HG02973 (cell line): ENCODE measurements around the gene FAM107B.

ENCODE experiments used
- ATAC-seq: cut with Tn5 transposase; IDR thresholded peaks from one replicate; pipeline ENCODE4 v1.9.1; 2021; ENCODE audit warnings: moderate library complexity; ENCODE audit not compliant: unreplicated experiment

FAM107B gene

GRCh38 chr10:14519785-14520184 is 254.9 kb downstream of the FAM107B start:
- ATAC-seq, result no peak

- ATAC-seq, result no peak
These were observed 256.5 kb downstream of the FAM107B start for GRCh38 chr10:14518149-14518548.

- ATAC-seq, result no peak
These were observed 261.6 kb downstream of the FAM107B start for GRCh38 chr10:14513123-14513522.

GRCh38 chr10:14510346-14510745 is 264.4 kb downstream of the FAM107B start:
- ATAC-seq, result no peak

- ATAC-seq, result no peak
These were observed 266.0 kb downstream of the FAM107B start for GRCh38 chr10:14508725-14509124.

GRCh38 chr10:14507781-14508180 is 266.9 kb downstream of the FAM107B start:
- no peak for ATAC-seq

- peak; percentile 82 for ATAC-seq
These were observed 267.5 kb downstream of the FAM107B start for GRCh38 chr10:14507176-14507575.

- no peak for ATAC-seq
These were observed 272.3 kb downstream of the FAM107B start for GRCh38 chr10:14502431-14502830.

- ATAC-seq, result no peak
These were observed 274.4 kb downstream of the FAM107B start for GRCh38 chr10:14500172-14500765.

GRCh38 chr10:14499601-14499904 is 275.1 kb downstream of the FAM107B start:
- no peak for ATAC-seq

- ATAC-seq, result no peak
These were observed 276.4 kb downstream of the FAM107B start for GRCh38 chr10:14498326-14498725.

- ATAC-seq, result no peak
These were observed 282.9 kb downstream of the FAM107B start for GRCh38 chr10:14491811-14492210.

GRCh38 chr10:14489522-14490177 is 285.0 kb downstream of the FAM107B start:
- no peak for ATAC-seq

- ATAC-seq, result no peak
These were observed 287.2 kb downstream of the FAM107B start for GRCh38 chr10:14487488-14487883.

- ATAC-seq, result no peak
These were observed 287.8 kb downstream of the FAM107B start for GRCh38 chr10:14486777-14487487.

- no peak for ATAC-seq
These were observed 288.7 kb downstream of the FAM107B start for GRCh38 chr10:14485986-14486385.

- no peak for ATAC-seq
These were observed 291.3 kb downstream of the FAM107B start for GRCh38 chr10:14483417-14483816.

GRCh38 chr10:14481752-14482151 is 292.9 kb downstream of the FAM107B start:
- no peak for ATAC-seq

- no peak for ATAC-seq
These were observed 293.7 kb downstream of the FAM107B start for GRCh38 chr10:14481014-14481413.

- no peak for ATAC-seq
These were observed 296.1 kb downstream of the FAM107B start for GRCh38 chr10:14478604-14479003.

GRCh38 chr10:14478201-14478600 is 296.5 kb downstream of the FAM107B start:
- no peak for ATAC-seq

- ATAC-seq, result no peak
These were observed 297.3 kb downstream of the FAM107B start for GRCh38 chr10:14477408-14477710.
